CD1c-positive myeloid dendritic cell (primary cell): ENCODE measurements around the gene C11orf68.
"Not testable (repeated sequence)": the region's sequence is repeated elsewhere in the genome, so short reads cannot be mapped to it uniquely, and the experiment has no call there.

Source experiments
- DNase-seq: peaks from one replicate; pipeline ENCODE4 v3.0.0-alpha.2; 2016; ENCODE audit errors: extremely low spot score

Gene C11orf68

GRCh38 chr11:65918211-65919140, at the start of gene C11orf68:
TSS of gene C11orf68 (minus strand) at chr11:65919062. CDS start at chr11:65919031, 31 bp downstream.
- no peak for DNase-seq

- DNase-seq: no peak
These were observed 48.6 kb upstream of the C11orf68 start for GRCh38 chr11:65967329-65967934.

- DNase-seq: no peak
These were observed 47.3 kb upstream of the C11orf68 start for GRCh38 chr11:65965986-65966762.

- DNase-seq: no peak
These were observed 46.0 kb upstream of the C11orf68 start for GRCh38 chr11:65964906-65965305.

- no peak for DNase-seq
These were observed 43.3 kb upstream of the C11orf68 start for GRCh38 chr11:65962141-65962564.

- peak; percentile 98 for DNase-seq
These were observed 42.6 kb upstream of the C11orf68 start, which contains the start of gene SART1 for GRCh38 chr11:65961267-65962140. TSS of gene SART1 (plus strand) at chr11:65961734. CDS start at chr11:65961781, 47 bp downstream.

- no peak for DNase-seq
These were observed 42.0 kb upstream of the C11orf68 start for GRCh38 chr11:65960824-65961266.

GRCh38 chr11:65958774-65959420, 40.0 kb upstream of the C11orf68 start:
- DNase-seq: no peak

- DNase-seq: no peak
These were observed 39.4 kb upstream of the C11orf68 start for GRCh38 chr11:65958291-65958690.

- DNase-seq: no peak
These were observed 35.9 kb upstream of the C11orf68 start for GRCh38 chr11:65954771-65955170.

- DNase-seq: no peak
These were observed 34.6 kb upstream of the C11orf68 start for GRCh38 chr11:65953471-65953870.

GRCh38 chr11:65952052-65952521, 33.2 kb upstream of the C11orf68 start:
- DNase-seq: no peak

GRCh38 chr11:65951641-65952040, 32.8 kb upstream of the C11orf68 start:
- not testable (repeated sequence) for DNase-seq

- DNase-seq: not testable (repeated sequence)
These were observed 31.8 kb upstream of the C11orf68 start for GRCh38 chr11:65950711-65951110.

- no peak for DNase-seq
These were observed 28.8 kb upstream of the C11orf68 start for GRCh38 chr11:65947603-65948125.

- DNase-seq: no peak
These were observed 28.3 kb upstream of the C11orf68 start for GRCh38 chr11:65947133-65947532.

- DNase-seq: no peak
These were observed 27.8 kb upstream of the C11orf68 start for GRCh38 chr11:65946655-65947054.

- DNase-seq: no peak
These were observed 27.2 kb upstream of the C11orf68 start for GRCh38 chr11:65945941-65946558.

- DNase-seq: no peak
These were observed 26.6 kb upstream of the C11orf68 start, which contains the start of gene TSGA10IP for GRCh38 chr11:65945430-65945911. TSS of gene TSGA10IP (plus strand) at chr11:65945480. CDS start at chr11:65945676, 196 bp downstream.
